Astrocyte (in vitro differentiated cells and primary cell): ENCODE results near the gene ABL2. TPM values are rescaled to one million over a fixed set of nuclear protein-coding genes. Genes with fewer than 3 reads are reported as not detected.
A peak's percentile ranks its signal among the peaks of the same experiment; 100 is the strongest.

Experiments
- DNase-seq: peaks from one replicate; pipeline ENCODE4 v3.0.0-alpha.2; 2010; ENCODE audit warnings: low read depth
- FAIRE-seq: peaks from 2 replicates; lab custom pipeline; 2011; peaks lifted over from hg19 to GRCh38; lab: Jason Lieb, UNC
- H2AFZ ChIP-seq: 2 replicates; pipeline ENCODE4 v1.6.0; 2012; ENCODE audit warnings: low read depth, low read length, inconsistent platforms
- H3K27ac ChIP-seq: 2 replicates; pipeline ENCODE4 v1.5.1; 2011; ENCODE audit warnings: low read depth, low read length, inconsistent platforms
- H3K27me3 ChIP-seq: 2 replicates; pipeline ENCODE4 v1.6.0; 2011; ENCODE audit warnings: low read length, inconsistent platforms; ENCODE audit not compliant: insufficient read depth
- H3K36me3 ChIP-seq: 2 replicates; pipeline ENCODE4 v1.5.1; 2011; ENCODE audit warnings: low read length, inconsistent platforms; ENCODE audit not compliant: insufficient read depth
- H3K4me1 ChIP-seq: 2 replicates; pipeline ENCODE4 v1.5.1; 2011; ENCODE audit warnings: low read length, inconsistent platforms; ENCODE audit not compliant: insufficient read depth
- H3K4me2 ChIP-seq: 2 replicates; pipeline ENCODE4 v1.6.0; 2012; ENCODE audit warnings: low read length, inconsistent platforms
- H3K4me3 ChIP-seq: 2 replicates; pipeline ENCODE4 v1.5.1; 2011; ENCODE audit warnings: low read depth, mild to moderate bottlenecking, low read length, inconsistent platforms; ENCODE audit not compliant: insufficient read depth
- H3K79me2 ChIP-seq: 2 replicates; pipeline ENCODE4 v1.6.0; 2012; ENCODE audit warnings: mild to moderate bottlenecking, low read length, inconsistent platforms; ENCODE audit not compliant: insufficient read depth
- H3K9ac ChIP-seq: 2 replicates; pipeline ENCODE4 v1.6.0; 2012; ENCODE audit warnings: mild to moderate bottlenecking, low read length, inconsistent platforms
- H3K9me3 ChIP-seq: 2 replicates; pipeline ENCODE4 v1.5.1; 2012; ENCODE audit warnings: low read depth, mild to moderate bottlenecking, low read length, inconsistent platforms; ENCODE audit not compliant: insufficient read depth
- H4K20me1 ChIP-seq: 2 replicates; pipeline ENCODE4 v1.6.0; 2012; ENCODE audit warnings: low read length, inconsistent platforms; ENCODE audit not compliant: insufficient read depth
- H3K27ac Mint-ChIP-seq: one replicate; pipeline ENCODE4 v1.8.0; 2021; ENCODE audit warnings: mild to moderate bottlenecking, mixed read lengths; ENCODE audit not compliant: unreplicated experiment
- H3K27me3 Mint-ChIP-seq: one replicate; pipeline ENCODE4 v1.8.0; 2021; ENCODE audit warnings: low read depth, mixed read lengths; ENCODE audit not compliant: unreplicated experiment
- H3K36me3 Mint-ChIP-seq: one replicate; pipeline ENCODE4 v1.8.0; 2021; ENCODE audit warnings: low read depth, mixed read lengths; ENCODE audit not compliant: unreplicated experiment
- H3K4me1 Mint-ChIP-seq: one replicate; pipeline ENCODE4 v1.8.0; 2021; ENCODE audit warnings: low read depth, mixed read lengths; ENCODE audit not compliant: unreplicated experiment
- H3K4me3 Mint-ChIP-seq: one replicate; pipeline ENCODE4 v1.8.0; 2021; ENCODE audit warnings: mild to moderate bottlenecking, moderate library complexity, mixed read lengths; ENCODE audit not compliant: unreplicated experiment
- H3K9me3 Mint-ChIP-seq: one replicate; pipeline ENCODE4 v1.8.0; 2021; ENCODE audit warnings: mild to moderate bottlenecking, mixed read lengths; ENCODE audit not compliant: unreplicated experiment
- CTCF ChIP-seq: IDR thresholded peaks from 2 replicates; pipeline ENCODE4 v1.5.1; 2011; ENCODE audit warnings: low read depth, mild to moderate bottlenecking, inconsistent platforms, low read length, moderate library complexity; ENCODE audit not compliant: insufficient read depth
- EZH2 ChIP-seq: IDR thresholded peaks from 2 replicates; pipeline ENCODE4 v1.6.1; 2012; ENCODE audit warnings: mild to moderate bottlenecking, low read length, inconsistent platforms; ENCODE audit not compliant: insufficient read depth
- total RNA-seq: library from RNA; stranded (reverse); gene quantifications from 2 replicates; pipeline ENCODE4 v1.2.1, GENCODE V29; 2021

Gene ABL2
- total RNA-seq, 1 donor from 2014 or later, result 110 TPM

- Mint-ChIP-seq H3K36me3 (peaks cover 11% of the 10 kb centered on the region), H3K27me3 (no peaks in the 10 kb centered on the region), H3K4me1 (peaks cover 23% of the 10 kb centered on the region), H3K27ac (no peak overlapping the region), H3K4me3 (peak overlapping the region; percentile 7), H3K9me3 (peaks cover 6% of the 10 kb centered on the region)
- FAIRE-seq (no peak), DNase-seq (no peak)
- no peaks in the 10 kb centered on the region for H3K27me3 ChIP-seq
- H2AFZ ChIP-seq, result no peak overlapping the region
- H3K4me3 ChIP-seq, result no peak overlapping the region
- no peaks in the 10 kb centered on the region for H3K9me3 ChIP-seq
- H3K9ac ChIP-seq, result no peak overlapping the region
- H3K4me2 ChIP-seq, result peak overlapping the region; percentile 7
- peak overlapping the region; percentile 36 for H3K27ac ChIP-seq
- H3K79me2 ChIP-seq, result peaks cover 68% of the 10 kb centered on the region
- TF ChIP-seq CTCF, result no peak
- no peak for TF ChIP-seq EZH2
- no peaks in the 10 kb centered on the region for H3K36me3 ChIP-seq
- H3K4me1 ChIP-seq, result peaks cover 4% of the 10 kb centered on the region
- no peaks in the 10 kb centered on the region for H4K20me1 ChIP-seq
Observed at GRCh38 chr1:179151908-179152682, 77.4 kb downstream of the ABL2 start.

- Mint-ChIP-seq H3K27ac (peak overlapping the region; percentile 66), H3K36me3 (peaks cover 10% of the 10 kb centered on the region), H3K4me1 (peaks cover 11% of the 10 kb centered on the region), H3K4me3 (peak overlapping the region; percentile 6), H3K9me3 (peaks cover 6% of the 10 kb centered on the region), H3K27me3 (no peaks in the 10 kb centered on the region)
- no peak overlapping the region for H2AFZ ChIP-seq
- H3K27me3 ChIP-seq, result no peaks in the 10 kb centered on the region
- DNase-seq, result no peak
- peaks cover 74% of the 10 kb centered on the region for H3K79me2 ChIP-seq
- FAIRE-seq, result no peak
- no peaks in the 10 kb centered on the region for H3K9me3 ChIP-seq
- no peak overlapping the region for H3K4me3 ChIP-seq
- no peak for TF ChIP-seq EZH2
- H4K20me1 ChIP-seq, result no peaks in the 10 kb centered on the region
- H3K9ac ChIP-seq, result peak overlapping the region; percentile 29
- H3K27ac ChIP-seq, result peak overlapping the region; percentile 65
- H3K4me1 ChIP-seq, result peaks cover 10% of the 10 kb centered on the region
- peak overlapping the region; percentile 13 for H3K4me2 ChIP-seq
- no peaks in the 10 kb centered on the region for H3K36me3 ChIP-seq
Observed at GRCh38 chr1:179146911-179147310, 82.6 kb downstream of the ABL2 start.

DNA sequence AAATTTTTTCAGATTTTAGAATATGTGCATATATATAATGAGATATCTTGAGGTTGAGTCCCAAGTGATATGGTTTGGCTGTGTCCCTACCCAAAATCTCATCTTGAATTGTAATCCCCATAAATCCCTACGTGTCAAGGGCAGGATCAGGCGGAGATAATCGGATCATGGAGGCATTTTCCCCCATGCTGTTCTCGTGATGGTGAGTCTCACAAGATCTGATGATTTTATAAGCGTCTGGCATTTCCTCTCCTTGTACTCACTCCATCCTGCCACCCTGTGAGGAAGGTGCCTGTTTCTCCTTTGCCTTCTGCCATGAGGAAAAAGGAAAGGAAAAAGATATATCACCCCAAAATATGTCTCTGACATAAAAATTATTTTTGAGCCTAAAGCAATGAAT, 83.0 kb downstream of the ABL2 start:
- no peak for FAIRE-seq
- peak overlapping the region; percentile 65 for H3K27ac ChIP-seq
- no peaks in the 10 kb centered on the region for H3K27me3 ChIP-seq

More for the DNA sequence above, 83.0 kb downstream of the ABL2 start:
- H3K36me3 Mint-ChIP-seq, result peaks cover 10% of the 10 kb centered on the region
- H3K4me3 Mint-ChIP-seq, result peak overlapping the region; percentile 6
- Histone ChIP-seq H3K36me3 (no peaks in the 10 kb centered on the region), H2AFZ (no peak overlapping the region), H4K20me1 (peaks cover 3% of the 10 kb centered on the region), H3K4me1 (peaks cover 10% of the 10 kb centered on the region), H3K9me3 (no peaks in the 10 kb centered on the region), H3K4me2 (peak overlapping the region; percentile 13), H3K9ac (peak overlapping the region; percentile 29), H3K79me2 (peaks cover 74% of the 10 kb centered on the region), H3K4me3 (no peak overlapping the region)
- H3K27ac Mint-ChIP-seq, result peak overlapping the region; percentile 66
- no peak for TF ChIP-seq EZH2
- TF ChIP-seq CTCF, result no peak
- no peak for DNase-seq
- no peaks in the 10 kb centered on the region for H3K27me3 Mint-ChIP-seq
- peaks cover 6% of the 10 kb centered on the region for H3K9me3 Mint-ChIP-seq
- peaks cover 10% of the 10 kb centered on the region for H3K4me1 Mint-ChIP-seq
